ENCODE data around the gene ZNF526.

Gene ZNF526

GRCh38 chr19:42219812-42220750 lies at the start of gene ZNF526:
Gene ZNF526 (plus strand): TSS chr19:42220312. CDS start chr19:42224404, 4,092 bp downstream.
- peak; percentile 89 for DNase-seq (ENCODE audit: low read depth in 2 of 2)

- DNase-seq (ENCODE audit: low read depth in 2 of 2): no peak
Measured at GRCh38 chr19:42170715-42171114, 49.4 kb upstream of the ZNF526 start.

GRCh38 chr19:42172261-42172660 lies 47.9 kb upstream of the ZNF526 start:
- DNase-seq (ENCODE audit: low read depth in 2 of 2): no peak

- no peak for DNase-seq (ENCODE audit: low read depth in 2 of 2)
Measured at GRCh38 chr19:42173695-42174094, 46.4 kb upstream of the ZNF526 start.

GRCh38 chr19:42174188-42174587 lies 45.9 kb upstream of the ZNF526 start:
- no peak for DNase-seq (ENCODE audit: low read depth in 2 of 2)

GRCh38 chr19:42174958-42175734 lies 45.0 kb upstream of the ZNF526 start:
- no peak for DNase-seq (ENCODE audit: low read depth in 2 of 2)

GRCh38 chr19:42175952-42176648 lies 44.0 kb upstream of the ZNF526 start:
- DNase-seq (ENCODE audit: low read depth in 2 of 2): no peak

- no peak for DNase-seq (ENCODE audit: low read depth in 2 of 2)
Measured at GRCh38 chr19:42176649-42176989, 43.5 kb upstream of the ZNF526 start.

GRCh38 chr19:42176990-42177685 lies 43.0 kb upstream of the ZNF526 start:
- peak; percentile 33 to 43 for DNase-seq (ENCODE audit: low read depth in 2 of 2)

- no peak for DNase-seq (ENCODE audit: low read depth in 2 of 2)
Measured at GRCh38 chr19:42177686-42178019, 42.5 kb upstream of the ZNF526 start.

GRCh38 chr19:42178791-42179674 lies 41.1 kb upstream of the ZNF526 start:
- DNase-seq (ENCODE audit: low read depth in 2 of 2): no peak

- DNase-seq (ENCODE audit: low read depth in 2 of 2): peak; percentile 49 to 57
Measured at GRCh38 chr19:42184401-42184861, 35.7 kb upstream of the ZNF526 start.

- peak; percentile 18 to 19 for DNase-seq (ENCODE audit: low read depth in 2 of 2)
Measured at GRCh38 chr19:42185277-42185676, 34.8 kb upstream of the ZNF526 start.

GRCh38 chr19:42188665-42189064 lies 31.4 kb upstream of the ZNF526 start:
- no peak for DNase-seq (ENCODE audit: low read depth in 2 of 2)

- no peak for DNase-seq (ENCODE audit: low read depth in 2 of 2)
Measured at GRCh38 chr19:42189133-42189532, 31.0 kb upstream of the ZNF526 start.

GRCh38 chr19:42191330-42191729 lies 28.8 kb upstream of the ZNF526 start:
- DNase-seq (ENCODE audit: low read depth in 2 of 2): no peak

- peak in 1 of 2 experiments; percentile 12 for DNase-seq (ENCODE audit: low read depth in 2 of 2)
Measured at GRCh38 chr19:42191855-42192254, 28.3 kb upstream of the ZNF526 start.

- DNase-seq (ENCODE audit: low read depth in 2 of 2): no peak
Measured at GRCh38 chr19:42193294-42193693, 26.8 kb upstream of the ZNF526 start.

GRCh38 chr19:42193706-42194105 lies 26.4 kb upstream of the ZNF526 start:
- DNase-seq (ENCODE audit: low read depth in 2 of 2): no peak
